Measurements from ENCODE around the gene KCNE5.
"Not testable (repeated sequence)": the region's sequence is repeated elsewhere in the genome, so short reads cannot be mapped to it uniquely, and the experiment has no call there.

The KCNE5 gene

DNA sequence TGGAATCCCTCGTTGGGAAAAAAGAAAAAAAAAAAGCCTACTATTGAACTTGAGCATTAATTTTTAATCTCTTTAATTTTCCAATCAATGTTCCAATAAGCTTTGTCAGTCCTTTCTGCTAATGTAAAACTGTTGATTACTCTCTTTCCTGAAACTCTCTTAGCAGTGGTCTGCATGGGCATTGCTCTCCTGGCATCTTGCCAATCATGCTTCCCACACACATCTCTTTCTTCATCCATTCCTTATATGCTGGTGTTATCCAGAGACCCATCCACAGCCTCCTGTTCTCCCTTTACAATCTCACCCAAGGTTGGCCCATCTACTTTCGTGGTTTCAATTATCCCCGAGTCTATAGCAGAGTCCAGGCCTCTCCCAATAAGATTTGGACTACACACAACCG is 31.8 kb upstream of the KCNE5 start:
- TF ChIP-seq, protein P1, sequence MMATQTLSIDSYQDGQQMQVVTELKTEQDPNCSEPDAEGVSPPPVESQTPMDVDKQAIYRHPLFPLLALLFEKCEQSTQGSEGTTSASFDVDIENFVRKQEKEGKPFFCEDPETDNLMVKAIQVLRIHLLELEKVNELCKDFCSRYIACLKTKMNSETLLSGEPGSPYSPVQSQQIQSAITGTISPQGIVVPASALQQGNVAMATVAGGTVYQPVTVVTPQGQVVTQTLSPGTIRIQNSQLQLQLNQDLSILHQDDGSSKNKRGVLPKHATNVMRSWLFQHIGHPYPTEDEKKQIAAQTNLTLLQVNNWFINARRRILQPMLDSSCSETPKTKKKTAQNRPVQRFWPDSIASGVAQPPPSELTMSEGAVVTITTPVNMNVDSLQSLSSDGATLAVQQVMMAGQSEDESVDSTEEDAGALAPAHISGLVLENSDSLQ (IDR thresholded peaks at IDR 0.05): no peak
- TF ChIP-seq SUZ12 (IDR thresholded peaks at IDR 0.05) (no peak), CTBP1 (IDR thresholded peaks at IDR 0.05; ENCODE audit: borderline replicate concordance) (no peak), FOXK2 (IDR thresholded peaks at IDR 0.05) (no peak), HDGF (IDR thresholded peaks at IDR 0.05; ENCODE audit: borderline replicate concordance) (no peak), LEF1 (IDR thresholded peaks at IDR 0.05; ENCODE audit: borderline replicate concordance) (no peak), FOXM1 (IDR thresholded peaks at IDR 0.05; ENCODE audit: borderline replicate concordance) (no peak), SP1 (IDR thresholded peaks at IDR 0.05) (no peak), ZNF384 (IDR thresholded peaks at IDR 0.05) (no peak), ARNT (IDR thresholded peaks at IDR 0.05) (no peak), L3MBTL2 (conservative IDR thresholded peaks at IDR 0.05) (no peak), TARDBP (IDR thresholded peaks at IDR 0.05) (no peak), ELF4 (IDR thresholded peaks at IDR 0.05) (no peak), BHLHE40 (IDR thresholded peaks at IDR 0.05; ENCODE audit: borderline replicate concordance) (no peak), FOXA1 (IDR thresholded peaks at IDR 0.05) (no peak), NFRKB (IDR thresholded peaks at IDR 0.05) (no peak)
- ChIA-PET CTCF (no interaction called here), POLR2A (no interaction called here)
- DNase-seq (ENCODE audit: extremely low spot score): no peak

DNA sequence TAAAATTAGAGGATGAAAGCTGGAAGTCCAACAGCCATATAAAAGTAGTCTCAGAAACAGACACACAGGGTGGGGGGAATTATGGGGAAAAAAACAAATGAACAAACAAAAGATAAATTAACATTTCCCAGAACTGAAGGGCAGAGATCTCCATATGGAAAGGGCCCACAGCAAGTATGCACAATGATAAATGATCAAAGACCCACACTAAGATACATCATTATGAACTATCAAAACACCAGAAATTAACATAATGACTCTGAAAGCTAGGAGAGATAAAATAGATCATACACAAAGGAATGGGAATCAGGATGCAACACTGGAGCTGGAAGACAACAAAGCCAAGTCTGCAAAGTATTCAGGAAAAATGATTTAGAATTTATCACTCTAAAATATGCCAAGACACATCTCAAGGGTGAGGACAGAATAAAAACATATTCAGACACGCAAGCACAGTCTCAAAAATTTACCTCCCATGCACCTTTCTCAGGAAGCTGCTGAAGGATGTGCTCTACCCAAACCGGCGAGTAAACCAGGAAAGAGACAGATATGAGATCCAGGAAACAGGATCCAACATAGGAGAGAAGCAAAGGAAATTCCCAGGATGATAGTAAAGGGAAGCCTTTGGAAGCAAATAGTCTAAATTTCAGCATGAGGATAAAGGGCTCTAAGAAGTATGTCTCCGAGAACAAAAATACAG is 30.7 kb upstream of the KCNE5 start:
- ChIA-PET POLR2A (no interaction called here), CTCF (interaction anchor here (0.8 to 1.1 kb wide), 3 partner anchors 21 to 28 kb away, joined by 3 to 6 read pairs (median 4); no protein-coding TSS in a partner anchor)
- DNase-seq (ENCODE audit: extremely low spot score): no peak
- TF ChIP-seq LEF1 (IDR thresholded peaks at IDR 0.05; ENCODE audit: borderline replicate concordance): no peak
- no peak for TF ChIP-seq FOXM1 (IDR thresholded peaks at IDR 0.05; ENCODE audit: borderline replicate concordance)
- TF ChIP-seq CTBP1 (IDR thresholded peaks at IDR 0.05; ENCODE audit: borderline replicate concordance): no peak
- no peak for TF ChIP-seq HDGF (IDR thresholded peaks at IDR 0.05; ENCODE audit: borderline replicate concordance)
- TF ChIP-seq ELF4 (IDR thresholded peaks at IDR 0.05): no peak
- no peak for TF ChIP-seq SP1 (IDR thresholded peaks at IDR 0.05)
- TF ChIP-seq TARDBP (IDR thresholded peaks at IDR 0.05): no peak
- TF ChIP-seq ARNT (IDR thresholded peaks at IDR 0.05): no peak
- TF ChIP-seq FOXA1 (IDR thresholded peaks at IDR 0.05): no peak
- no peak for TF ChIP-seq FOXK2 (IDR thresholded peaks at IDR 0.05)
- no peak for TF ChIP-seq ZNF384 (IDR thresholded peaks at IDR 0.05)
- TF ChIP-seq NFRKB (IDR thresholded peaks at IDR 0.05): no peak
- TF ChIP-seq SUZ12 (IDR thresholded peaks at IDR 0.05): no peak
- TF ChIP-seq BHLHE40 (IDR thresholded peaks at IDR 0.05; ENCODE audit: borderline replicate concordance): no peak
- TF ChIP-seq, protein P1 (IDR thresholded peaks at IDR 0.05): no peak
- TF ChIP-seq L3MBTL2 (conservative IDR thresholded peaks at IDR 0.05): no peak

DNA sequence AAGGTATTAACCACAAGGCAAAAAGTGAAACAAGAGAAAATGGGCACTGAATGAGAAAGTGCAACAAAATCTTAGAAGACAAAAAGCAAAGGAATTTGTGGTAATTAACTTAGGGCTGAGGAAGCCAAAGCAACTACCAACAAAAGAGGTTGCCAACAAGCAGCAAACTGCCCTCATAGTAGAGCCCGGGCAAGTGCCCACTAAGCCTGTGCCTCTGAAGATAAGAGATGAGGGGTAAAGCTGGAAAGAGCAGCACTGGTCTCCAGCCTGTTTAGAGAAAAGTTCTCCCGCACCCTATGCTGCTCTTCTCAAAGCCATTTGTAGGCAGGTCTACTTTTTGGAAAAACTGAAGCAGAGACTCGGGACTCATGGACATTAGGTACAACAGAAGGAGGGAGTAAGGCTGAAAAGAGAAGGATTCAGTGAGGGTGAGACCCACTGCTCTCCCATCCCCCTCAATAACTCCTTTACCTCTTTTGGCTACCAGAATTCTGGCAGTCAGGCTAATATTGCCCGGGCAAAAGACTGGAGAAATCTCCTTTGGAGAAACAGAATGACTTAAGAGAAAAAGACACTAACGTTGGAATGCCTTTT is 29.6 kb upstream of the KCNE5 start:
- POLR2A ChIA-PET: no interaction called here
- no peak for DNase-seq (ENCODE audit: extremely low spot score)
- no peak for TF ChIP-seq FOXK2 (IDR thresholded peaks at IDR 0.05)
- TF ChIP-seq CTBP1 (IDR thresholded peaks at IDR 0.05; ENCODE audit: borderline replicate concordance): no peak
- TF ChIP-seq, protein P1 (IDR thresholded peaks at IDR 0.05): no peak
- no peak for TF ChIP-seq LEF1 (IDR thresholded peaks at IDR 0.05; ENCODE audit: borderline replicate concordance)
- no peak for TF ChIP-seq ELF4 (IDR thresholded peaks at IDR 0.05)
- TF ChIP-seq BHLHE40 (IDR thresholded peaks at IDR 0.05; ENCODE audit: borderline replicate concordance): no peak
- TF ChIP-seq FOXM1 (IDR thresholded peaks at IDR 0.05; ENCODE audit: borderline replicate concordance): no peak
- no peak for TF ChIP-seq FOXA1 (IDR thresholded peaks at IDR 0.05)
- TF ChIP-seq ARNT (IDR thresholded peaks at IDR 0.05): no peak
- no peak for TF ChIP-seq L3MBTL2 (conservative IDR thresholded peaks at IDR 0.05)
- CTCF ChIA-PET: interaction anchor here (1.0 to 1.1 kb wide), 2 partner anchors 20 to 23 kb away, joined by 4 to 6 read pairs; no protein-coding TSS in a partner anchor

DNA sequence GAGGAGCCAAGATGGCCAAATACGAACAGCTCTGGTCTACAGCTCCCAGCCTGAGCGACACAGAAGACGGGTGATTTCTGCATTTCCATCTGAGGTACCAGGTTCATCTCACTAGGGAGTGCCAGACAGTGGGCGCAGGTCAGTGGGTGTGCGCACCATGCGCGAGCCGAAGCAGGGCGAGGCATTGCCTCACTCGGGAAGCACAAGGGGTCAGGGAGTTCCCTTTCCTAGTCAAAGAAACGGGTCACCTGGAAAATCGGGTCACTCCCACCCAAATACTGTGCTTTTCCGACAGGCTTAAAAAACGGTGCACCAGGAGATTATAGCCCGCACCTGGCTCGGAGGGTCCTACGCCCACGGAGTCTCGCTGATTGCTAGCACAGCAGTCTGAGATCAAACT is 19.7 kb upstream of the KCNE5 start:
- DNase-seq (ENCODE audit: extremely low spot score); CTCF ChIA-PET; POLR2A ChIA-PET: not testable (repeated sequence)

DNA sequence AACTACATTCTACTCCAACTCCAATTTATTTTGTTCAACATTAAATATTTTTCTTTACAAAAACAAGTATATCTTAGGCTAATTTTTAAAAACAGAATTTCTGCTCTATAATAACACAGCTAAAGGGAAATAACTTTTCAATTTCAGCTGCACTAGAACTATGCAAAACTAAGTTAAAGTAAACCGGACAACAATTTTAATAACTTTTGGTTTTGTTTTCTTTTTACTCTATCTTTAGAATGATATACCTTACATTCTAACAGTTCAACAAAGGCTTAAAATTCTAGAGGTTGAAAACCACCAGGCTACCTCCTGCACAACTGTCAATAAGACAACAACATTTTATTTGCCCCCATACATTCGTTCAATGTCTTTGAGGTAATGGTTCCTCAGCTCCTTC is 18.7 kb upstream of the KCNE5 start:
- POLR2A ChIA-PET: no interaction called here
- CTCF ChIA-PET: interaction anchor here (0.8 to 1.5 kb wide), 2 partner anchors 8 to 10 kb away, joined by 3 to 5 read pairs; no protein-coding TSS in a partner anchor
- no peak for TF ChIP-seq BHLHE40 (IDR thresholded peaks at IDR 0.05; ENCODE audit: borderline replicate concordance)
- no peak for TF ChIP-seq FOXA1 (IDR thresholded peaks at IDR 0.05)
- TF ChIP-seq ZNF384 (IDR thresholded peaks at IDR 0.05): no peak
- no peak for TF ChIP-seq SUZ12 (IDR thresholded peaks at IDR 0.05)
- TF ChIP-seq L3MBTL2 (conservative IDR thresholded peaks at IDR 0.05): no peak
- no peak for TF ChIP-seq ELF4 (IDR thresholded peaks at IDR 0.05)
- no peak for TF ChIP-seq LEF1 (IDR thresholded peaks at IDR 0.05; ENCODE audit: borderline replicate concordance)
- no peak for TF ChIP-seq TARDBP (IDR thresholded peaks at IDR 0.05)
- TF ChIP-seq, protein P1 (IDR thresholded peaks at IDR 0.05): no peak
- TF ChIP-seq ARNT (IDR thresholded peaks at IDR 0.05): no peak
- TF ChIP-seq FOXK2 (IDR thresholded peaks at IDR 0.05): no peak
- TF ChIP-seq FOXM1 (IDR thresholded peaks at IDR 0.05; ENCODE audit: borderline replicate concordance): no peak
- TF ChIP-seq CTBP1 (IDR thresholded peaks at IDR 0.05; ENCODE audit: borderline replicate concordance): no peak
- no peak for TF ChIP-seq SP1 (IDR thresholded peaks at IDR 0.05)
- DNase-seq (ENCODE audit: extremely low spot score): no peak

Data from HEK293T (cell line).